GM12878 (cell line): ENCODE measurements around the gene ANXA11.
"Not testable (repeated sequence)": the region's sequence is repeated elsewhere in the genome, so short reads cannot be mapped to it uniquely, and the experiment has no call there.

ENCODE experiments used
- CREB1 ChIP-seq: IDR thresholded peaks from 2 replicates; pipeline ENCODE4 v1.6.1; 2012; ENCODE audit warnings: low read depth, mild to moderate bottlenecking, inconsistent platforms
- CTCF ChIP-seq, 3 experiments: IDR thresholded peaks in 2 of 3; conservative IDR thresholded peaks in 1 of 3; 2 replicates each; pipeline ENCODE4 v1.5.1; 2011; ENCODE audit warnings: low read depth in 3 of 3, low read length in 3 of 3, mild to moderate bottlenecking in 3 of 3, control low read depth in 2 of 3, moderate library complexity in 2 of 3, inconsistent platforms in 1 of 3, mixed read lengths in 1 of 3; ENCODE audit not compliant: control insufficient read depth in 2 of 3, insufficient read depth in 1 of 3; ENCODE audit errors: extremely low read depth in 1 of 3
- FOS ChIP-seq: IDR thresholded peaks from 3 replicates; pipeline ENCODE4 v1.6.1; 2011; ENCODE audit warnings: borderline replicate concordance; ENCODE audit not compliant: insufficient read length; ENCODE audit errors: extremely low read depth
- FOXK2 ChIP-seq: fragments of 450-650 bp; IDR thresholded peaks from 2 replicates; pipeline ENCODE4 v1.6.1; 2017; ENCODE audit warnings: mild to moderate bottlenecking, moderate library complexity
- JUND ChIP-seq: IDR thresholded peaks from 2 replicates; pipeline ENCODE4 v1.6.1; 2012; ENCODE audit warnings: low read depth, mild to moderate bottlenecking, low read length, improper control_type of control experiment, moderate library complexity
- NRF1 ChIP-seq: conservative IDR thresholded peaks from 2 replicates; pipeline ENCODE4 v1.6.1; 2011; ENCODE audit warnings: mild to moderate bottlenecking, low read depth, low read length, improper control_type of control experiment
- PAX5 ChIP-seq: IDR thresholded peaks from 2 replicates; pipeline ENCODE4 v1.6.1; 2011; ENCODE audit warnings: low read depth, low read length, borderline replicate concordance
- POLR2AphosphoS5 ChIP-seq: IDR thresholded peaks from 2 replicates; pipeline ENCODE4 v1.6.1; 2011; ENCODE audit warnings: mild to moderate bottlenecking, low read length, inconsistent platforms
- RAD21 ChIP-seq: IDR thresholded peaks from 2 replicates; pipeline ENCODE4 v1.6.1; 2011; ENCODE audit warnings: mild to moderate bottlenecking, low read depth, low read length, moderate library complexity; ENCODE audit not compliant: insufficient read depth
- RCOR1 ChIP-seq: conservative IDR thresholded peaks from 2 replicates; pipeline ENCODE4 v1.6.1; 2012; ENCODE audit warnings: low read depth, low read length, improper control_type of control experiment
- TAF1 ChIP-seq: IDR thresholded peaks from 2 replicates; pipeline ENCODE4 v1.6.1; 2011; ENCODE audit warnings: mild to moderate bottlenecking, low read depth, low read length, borderline replicate concordance
- ZNF274 ChIP-seq: IDR thresholded peaks from one replicate; pipeline ENCODE4 v1.8.0; 2011; ENCODE audit not compliant: insufficient read length, insufficient read depth

DNA sequence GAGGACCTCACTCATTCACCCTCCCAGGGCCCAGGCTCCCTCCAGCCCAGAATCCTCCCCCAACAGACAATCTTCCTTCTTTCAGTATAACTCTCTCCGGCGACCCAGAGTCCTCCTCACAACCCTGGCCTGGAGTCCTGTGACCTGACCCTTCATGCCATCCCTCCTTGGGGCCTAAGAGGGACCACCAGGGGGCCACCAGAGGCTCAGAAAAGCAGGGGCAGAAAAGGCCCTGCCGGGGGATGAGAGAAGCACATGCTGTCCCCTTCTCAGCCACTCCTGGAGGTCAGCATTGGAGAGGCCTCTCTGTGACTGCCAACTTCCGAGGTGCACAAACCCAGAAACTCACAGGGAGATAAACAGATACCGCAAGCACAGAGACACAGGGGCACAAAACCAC lies 31.1 kb upstream of the ANXA11 start:
- not testable (repeated sequence) for TF ChIP-seq TAF1; NRF1; RCOR1; RAD21; CREB1; FOS; CTCF (IDR thresholded peaks at IDR 0.05 in 2 of 3, conservative IDR thresholded peaks at IDR 0.05 in 1 of 3; ENCODE audit: control insufficient read depth in 2 of 3, extremely low read depth in 1 of 3, insufficient read depth in 1 of 3, low read depth in 3 of 3, low read length in 3 of 3); FOXK2; PAX5; ZNF274; JUND; POLR2AphosphoS5
